HL-60 (cell line): ENCODE measurements around the gene KANSL1.
"Not testable (repeated sequence)": the region's sequence is repeated elsewhere in the genome, so short reads cannot be mapped to it uniquely, and the experiment has no call there.

ENCODE experiments used
- GABPA ChIP-seq: IDR thresholded peaks from 2 replicates; pipeline ENCODE4 v1.6.1; 2012; ENCODE audit warnings: low read depth
- POLR2AphosphoS5 ChIP-seq: IDR thresholded peaks from 2 replicates; pipeline ENCODE4 v1.6.1; 2012; ENCODE audit warnings: low read depth
- TF ChIP-seq, protein P1 (sequence below): IDR thresholded peaks from one replicate; pipeline ENCODE4 v1.5.1; 2011; ENCODE audit warnings: low read length, control low read depth, inconsistent platforms; ENCODE audit not compliant: insufficient read depth

DNA sequence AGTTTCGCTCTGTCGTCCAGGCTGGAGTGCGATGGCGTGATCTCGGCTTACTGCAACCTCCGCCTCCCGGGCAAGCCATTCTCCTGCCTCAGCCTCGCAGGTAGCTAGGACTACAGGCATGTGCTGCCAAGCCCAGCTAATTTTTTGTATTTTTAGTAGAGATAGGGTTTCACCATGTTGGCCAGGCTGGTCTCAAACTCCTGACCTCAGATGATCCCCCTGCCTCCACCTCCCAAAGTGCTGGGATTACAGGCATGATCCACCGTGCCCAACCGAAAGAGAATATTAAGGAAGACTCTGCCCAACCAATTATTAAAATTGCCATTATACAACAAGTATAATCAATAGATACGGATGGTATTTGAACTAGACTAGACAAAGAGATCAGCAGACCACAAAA is 82.0 kb downstream of the KANSL1 start:
- TF ChIP-seq POLR2AphosphoS5, GABPA: not testable (repeated sequence)
- TF ChIP-seq, protein P1, sequence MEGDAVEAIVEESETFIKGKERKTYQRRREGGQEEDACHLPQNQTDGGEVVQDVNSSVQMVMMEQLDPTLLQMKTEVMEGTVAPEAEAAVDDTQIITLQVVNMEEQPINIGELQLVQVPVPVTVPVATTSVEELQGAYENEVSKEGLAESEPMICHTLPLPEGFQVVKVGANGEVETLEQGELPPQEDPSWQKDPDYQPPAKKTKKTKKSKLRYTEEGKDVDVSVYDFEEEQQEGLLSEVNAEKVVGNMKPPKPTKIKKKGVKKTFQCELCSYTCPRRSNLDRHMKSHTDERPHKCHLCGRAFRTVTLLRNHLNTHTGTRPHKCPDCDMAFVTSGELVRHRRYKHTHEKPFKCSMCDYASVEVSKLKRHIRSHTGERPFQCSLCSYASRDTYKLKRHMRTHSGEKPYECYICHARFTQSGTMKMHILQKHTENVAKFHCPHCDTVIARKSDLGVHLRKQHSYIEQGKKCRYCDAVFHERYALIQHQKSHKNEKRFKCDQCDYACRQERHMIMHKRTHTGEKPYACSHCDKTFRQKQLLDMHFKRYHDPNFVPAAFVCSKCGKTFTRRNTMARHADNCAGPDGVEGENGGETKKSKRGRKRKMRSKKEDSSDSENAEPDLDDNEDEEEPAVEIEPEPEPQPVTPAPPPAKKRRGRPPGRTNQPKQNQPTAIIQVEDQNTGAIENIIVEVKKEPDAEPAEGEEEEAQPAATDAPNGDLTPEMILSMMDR = not testable (repeated sequence)
